ENCODE measurements around the gene SELP. TPM values are rescaled to one million over a fixed set of nuclear protein-coding genes. Genes with fewer than 3 reads are reported as not detected.

Gene SELP
- total RNA-seq, 1 donor: under 0.01 TPM

- H3K4me3 ChIP-seq (ENCODE audit: low read depth, low read length): no peak overlapping the region
- no peak for DNase-seq (ENCODE audit: low read depth)
These were observed 11.6 kb downstream of the SELP start for GRCh38 chr1:169618367-169618766.

GRCh38 chr1:169615803-169616202 lies 14.1 kb downstream of the SELP start:
- no peak for DNase-seq (ENCODE audit: low read depth)
- TF ChIP-seq CTCF (IDR thresholded peaks at IDR 0.05; ENCODE audit: insufficient read depth, low read length): no peak
- H3K4me3 ChIP-seq (ENCODE audit: low read depth, low read length): no peak overlapping the region

More at GRCh38 chr1:169618367-169618766, 11.6 kb downstream of the SELP start:
- no peak for TF ChIP-seq CTCF (IDR thresholded peaks at IDR 0.05; ENCODE audit: insufficient read depth, low read length)

DNA sequence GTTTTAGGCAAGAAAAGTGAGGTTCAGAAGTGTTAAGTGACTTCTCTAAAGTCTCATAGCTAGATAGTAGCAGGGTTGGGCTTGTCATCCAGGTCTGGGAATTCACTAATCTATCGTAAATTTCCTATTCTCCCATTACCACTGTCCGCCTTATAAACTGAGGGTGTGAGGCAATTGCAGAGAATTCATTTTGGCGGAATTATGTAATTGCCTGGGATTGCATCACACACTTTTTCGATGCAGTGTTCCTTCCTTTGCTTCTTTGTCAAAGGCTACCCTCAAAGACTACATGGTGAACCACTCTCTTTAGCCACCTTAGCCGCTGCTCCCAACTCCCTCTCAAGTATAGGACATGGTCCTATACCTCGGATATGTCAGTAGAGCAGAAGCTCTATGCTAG lies 19.1 kb downstream of the SELP start:
- DNase-seq (ENCODE audit: low read depth): no peak
- no peak overlapping the region for H3K4me3 ChIP-seq (ENCODE audit: low read depth, low read length)
- TF ChIP-seq CTCF (IDR thresholded peaks at IDR 0.05; ENCODE audit: insufficient read depth, low read length): no peak

DNA sequence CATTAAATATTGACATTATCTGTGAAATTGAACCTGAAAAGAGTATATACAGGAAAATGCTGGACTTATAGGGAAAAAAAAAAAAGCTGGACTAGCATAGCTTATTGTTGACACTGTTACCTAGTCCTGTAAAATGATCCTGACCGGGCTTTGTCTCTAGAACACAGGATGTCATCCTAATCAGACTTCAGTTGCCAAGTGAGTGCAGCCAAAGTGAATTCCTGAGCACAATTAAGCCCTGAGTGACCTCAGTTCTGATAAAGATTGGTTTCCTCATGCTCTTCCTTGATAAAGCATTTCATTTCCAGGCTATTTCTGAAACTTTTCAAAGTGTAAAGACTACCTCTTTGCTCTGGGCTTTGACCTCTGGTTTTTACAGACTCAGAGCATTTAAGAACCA lies 19.8 kb downstream of the SELP start:
- DNase-seq (ENCODE audit: low read depth): no peak
- no peak for TF ChIP-seq CTCF (IDR thresholded peaks at IDR 0.05; ENCODE audit: insufficient read depth, low read length)
- no peak overlapping the region for H3K4me3 ChIP-seq (ENCODE audit: low read depth, low read length)

- H3K4me3 ChIP-seq (ENCODE audit: low read depth, low read length): no peak overlapping the region
- DNase-seq (ENCODE audit: low read depth): no peak
- no peak for TF ChIP-seq CTCF (IDR thresholded peaks at IDR 0.05; ENCODE audit: insufficient read depth, low read length)
These were observed 21.7 kb downstream of the SELP start for GRCh38 chr1:169608226-169608625.

GRCh38 chr1:169604781-169605560 lies 25.0 kb downstream of the SELP start:
- TF ChIP-seq CTCF (IDR thresholded peaks at IDR 0.05; ENCODE audit: insufficient read depth, low read length): no peak
- no peak for DNase-seq (ENCODE audit: low read depth)
- H3K4me3 ChIP-seq (ENCODE audit: low read depth, low read length): no peak overlapping the region
